ENCODE results near the gene CLEC2D. TPM values are rescaled to one million over a fixed set of nuclear protein-coding genes. Genes with fewer than 3 reads are reported as not detected.

CLEC2D gene
- total and polyA plus RNA-seq, 2 donors (not counting 3 experiments of a cell fraction or from before 2014, with no cell fraction given), result 1.8 to 4.1 TPM

DNA sequence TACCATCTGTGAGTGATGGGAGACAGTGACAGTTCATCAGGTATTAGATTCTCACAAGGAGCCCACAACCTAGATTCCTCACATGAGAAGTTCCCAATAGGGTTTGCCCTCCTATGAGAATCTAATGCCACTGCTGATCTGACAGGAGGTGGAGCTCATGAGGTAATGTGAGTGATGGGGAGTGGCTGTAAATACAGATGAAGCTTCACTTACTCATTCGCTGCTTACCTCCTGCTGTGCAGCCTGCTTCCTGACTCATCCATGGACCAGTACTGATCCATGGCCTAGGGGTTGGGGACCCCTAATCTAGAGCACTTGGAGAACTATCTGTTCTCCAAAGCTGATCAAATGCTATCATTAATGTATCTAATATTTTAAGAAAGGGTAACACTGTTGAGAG is 17.7 kb downstream of the CLEC2D start:
- no peak overlapping the region for H3K27ac ChIP-seq (ENCODE audit: insufficient read depth, low read depth, low read length)
- no peak for FAIRE-seq
- no peak overlapping the region for H3K4me3 ChIP-seq (replicated peaks in 1 of 3; ENCODE audit: insufficient read depth in 1 of 3, low read depth in 1 of 3, low read length in 3 of 3)
- ChIA-PET POLR2A (no interaction called here), CTCF (interaction anchor here (0.9 to 1.2 kb wide), 2 partner anchors 13 to 18 kb away, joined by 4 read pairs; partner anchors contain the start of gene CLEC2D)
- no peak overlapping the region for H3K4me2 ChIP-seq (ENCODE audit: insufficient read depth, low read length)
- H3K79me2 ChIP-seq (ENCODE audit: control insufficient read depth, insufficient read depth, low read length), result no peaks in the 10 kb centered on the region
- H3K4me1 ChIP-seq (ENCODE audit: control insufficient read depth, extremely low read depth, insufficient read depth, low read length), result no peaks in the 10 kb centered on the region
- DNase-seq (ENCODE audit: low read depth, low spot score), result no peak
- no peaks in the 10 kb centered on the region for H3K27me3 ChIP-seq (ENCODE audit: control insufficient read depth in 2 of 2, insufficient read depth in 2 of 2, low read length in 2 of 2)
- intact Hi-C loops (cut with micrococcal nuclease) (no loop called here), dilution Hi-C loops (cut with MboI; ENCODE audit: extremely low pct_ligation_motif_present, low sequenced_read_pairs) (no loop called here)
- H3K9ac ChIP-seq (replicated peaks; ENCODE audit: extremely low read depth, insufficient read depth, low read length), result no peak overlapping the region
- H2AFZ ChIP-seq (ENCODE audit: low read depth, low read length), result no peak overlapping the region
- H3K36me3 ChIP-seq (ENCODE audit: control insufficient read depth in 2 of 2, extremely low read depth in 1 of 2, insufficient read depth in 2 of 2, low read length in 2 of 2), result no peaks in the 10 kb centered on the region
- TF ChIP-seq, protein P1, sequence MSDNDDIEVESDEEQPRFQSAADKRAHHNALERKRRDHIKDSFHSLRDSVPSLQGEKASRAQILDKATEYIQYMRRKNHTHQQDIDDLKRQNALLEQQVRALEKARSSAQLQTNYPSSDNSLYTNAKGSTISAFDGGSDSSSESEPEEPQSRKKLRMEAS (IDR thresholded peaks at IDR 0.05; ENCODE audit: insufficient read depth, insufficient read length), result no peak
- no peak for TF ChIP-seq JUN (IDR thresholded peaks at IDR 0.05; ENCODE audit: borderline replicate concordance, insufficient read depth, insufficient read length, low read depth)
- TF ChIP-seq POLR2A (IDR thresholded peaks at IDR 0.05; ENCODE audit: low read depth, low read length), result no peak
- TF ChIP-seq MYC (IDR thresholded peaks at IDR 0.05; ENCODE audit: low read depth, low read length), result no peak
- H3K9me1 ChIP-seq (replicated peaks; ENCODE audit: control insufficient read depth, extremely low read depth, insufficient read depth, low read length), result no peaks in the 10 kb centered on the region
- H3K9me3 ChIP-seq (replicated peaks; ENCODE audit: control insufficient read depth, insufficient read depth, low read length), result no peaks in the 10 kb centered on the region
- no TSS peak for BruUV-seq (replicated peaks)
- H4K20me1 ChIP-seq (replicated peaks; ENCODE audit: control insufficient read depth, extremely low read depth, insufficient read depth, low read length), result no peaks in the 10 kb centered on the region

DNA sequence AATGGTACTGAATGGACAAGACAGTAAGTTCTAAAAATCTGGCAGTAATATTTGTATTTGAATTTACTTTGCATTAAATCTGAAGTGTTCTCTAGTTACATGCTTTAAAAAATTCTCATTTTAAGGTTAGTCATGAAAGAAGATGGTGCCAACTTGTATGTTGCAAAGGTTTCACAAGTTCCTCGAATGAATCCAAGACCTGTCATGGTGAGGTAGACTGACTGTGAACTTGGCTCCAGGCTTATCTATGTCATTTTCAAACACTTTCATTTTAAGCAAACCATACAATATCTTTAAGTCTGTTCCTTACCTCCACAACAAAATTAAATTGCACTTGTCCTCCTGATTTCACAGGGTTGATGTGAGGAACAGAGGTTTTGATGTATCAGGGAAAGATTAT is 23.4 kb downstream of the CLEC2D start:
- BruUV-seq (replicated peaks), result no TSS peak
- Histone ChIP-seq H3K27me3 (ENCODE audit: control insufficient read depth in 2 of 2, insufficient read depth in 2 of 2, low read length in 2 of 2) (no peaks in the 10 kb centered on the region), H2AFZ (ENCODE audit: low read depth, low read length) (no peak overlapping the region), H3K27ac (ENCODE audit: insufficient read depth, low read depth, low read length) (no peak overlapping the region), H3K36me3 (ENCODE audit: control insufficient read depth in 2 of 2, extremely low read depth in 1 of 2, insufficient read depth in 2 of 2, low read length in 2 of 2) (peaks cover 0 to 2% of the 10 kb centered on the region in 2 experiments), H3K4me2 (ENCODE audit: insufficient read depth, low read length) (no peak overlapping the region), H3K79me2 (ENCODE audit: control insufficient read depth, insufficient read depth, low read length) (no peaks in the 10 kb centered on the region), H3K4me3 (replicated peaks in 1 of 3; ENCODE audit: insufficient read depth in 1 of 3, low read depth in 1 of 3, low read length in 3 of 3) (no peak overlapping the region), H3K9me3 (replicated peaks; ENCODE audit: control insufficient read depth, insufficient read depth, low read length) (no peaks in the 10 kb centered on the region), H3K9me1 (replicated peaks; ENCODE audit: control insufficient read depth, extremely low read depth, insufficient read depth, low read length) (no peaks in the 10 kb centered on the region), H3K9ac (replicated peaks; ENCODE audit: extremely low read depth, insufficient read depth, low read length) (no peak overlapping the region), H4K20me1 (replicated peaks; ENCODE audit: control insufficient read depth, extremely low read depth, insufficient read depth, low read length) (no peaks in the 10 kb centered on the region), H3K4me1 (ENCODE audit: control insufficient read depth, extremely low read depth, insufficient read depth, low read length) (no peaks in the 10 kb centered on the region)
- POLR2A ChIA-PET, result no interaction called here
- FAIRE-seq (no peak), DNase-seq (ENCODE audit: low read depth, low spot score) (no peak)
- dilution Hi-C loops (cut with MboI; ENCODE audit: extremely low pct_ligation_motif_present, low sequenced_read_pairs), result no loop called here
- intact Hi-C loops (cut with micrococcal nuclease), result no loop called here
- CTCF ChIA-PET, result interaction anchor here (1.8 kb wide), 2 partner anchors 15 to 58 kb away, joined by 4 to 8 read pairs; no protein-coding TSS in a partner anchor
- TF ChIP-seq POLR2A (IDR thresholded peaks at IDR 0.05; ENCODE audit: low read depth, low read length) (no peak), EZH2 (IDR thresholded peaks at IDR 0.05; ENCODE audit: borderline replicate concordance, low read depth, low read length, severe bottlenecking) (no peak), POLR2AphosphoS5 (IDR thresholded peaks at IDR 0.05; ENCODE audit: insufficient read depth, low read depth, low read length) (no peak), MYC (IDR thresholded peaks at IDR 0.05; ENCODE audit: low read depth, low read length) (no peak), JUN (IDR thresholded peaks at IDR 0.05; ENCODE audit: borderline replicate concordance, insufficient read depth, insufficient read length, low read depth) (no peak), GATA2 (IDR thresholded peaks at IDR 0.05; ENCODE audit: insufficient read depth, insufficient read length, low read depth, low read length) (no peak), FOS (IDR thresholded peaks at IDR 0.05; ENCODE audit: borderline replicate concordance, insufficient read depth, low read length) (no peak)
- TF ChIP-seq, protein P2, sequence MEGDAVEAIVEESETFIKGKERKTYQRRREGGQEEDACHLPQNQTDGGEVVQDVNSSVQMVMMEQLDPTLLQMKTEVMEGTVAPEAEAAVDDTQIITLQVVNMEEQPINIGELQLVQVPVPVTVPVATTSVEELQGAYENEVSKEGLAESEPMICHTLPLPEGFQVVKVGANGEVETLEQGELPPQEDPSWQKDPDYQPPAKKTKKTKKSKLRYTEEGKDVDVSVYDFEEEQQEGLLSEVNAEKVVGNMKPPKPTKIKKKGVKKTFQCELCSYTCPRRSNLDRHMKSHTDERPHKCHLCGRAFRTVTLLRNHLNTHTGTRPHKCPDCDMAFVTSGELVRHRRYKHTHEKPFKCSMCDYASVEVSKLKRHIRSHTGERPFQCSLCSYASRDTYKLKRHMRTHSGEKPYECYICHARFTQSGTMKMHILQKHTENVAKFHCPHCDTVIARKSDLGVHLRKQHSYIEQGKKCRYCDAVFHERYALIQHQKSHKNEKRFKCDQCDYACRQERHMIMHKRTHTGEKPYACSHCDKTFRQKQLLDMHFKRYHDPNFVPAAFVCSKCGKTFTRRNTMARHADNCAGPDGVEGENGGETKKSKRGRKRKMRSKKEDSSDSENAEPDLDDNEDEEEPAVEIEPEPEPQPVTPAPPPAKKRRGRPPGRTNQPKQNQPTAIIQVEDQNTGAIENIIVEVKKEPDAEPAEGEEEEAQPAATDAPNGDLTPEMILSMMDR (IDR thresholded peaks at IDR 0.05; ENCODE audit: extremely low read depth in 1 of 2, insufficient read depth in 1 of 2, low read depth in 1 of 2, low read length in 2 of 2), result no peak
- TF ChIP-seq, protein P1 (IDR thresholded peaks at IDR 0.05; ENCODE audit: insufficient read depth, insufficient read length), result no peak

Measured in endothelial cell of umbilical vein (primary cell).